ENCODE results near the gene IL18.
"Not testable (repeated sequence)": the region's sequence is repeated elsewhere in the genome, so short reads cannot be mapped to it uniquely, and the experiment has no call there.

IL18 gene

DNA sequence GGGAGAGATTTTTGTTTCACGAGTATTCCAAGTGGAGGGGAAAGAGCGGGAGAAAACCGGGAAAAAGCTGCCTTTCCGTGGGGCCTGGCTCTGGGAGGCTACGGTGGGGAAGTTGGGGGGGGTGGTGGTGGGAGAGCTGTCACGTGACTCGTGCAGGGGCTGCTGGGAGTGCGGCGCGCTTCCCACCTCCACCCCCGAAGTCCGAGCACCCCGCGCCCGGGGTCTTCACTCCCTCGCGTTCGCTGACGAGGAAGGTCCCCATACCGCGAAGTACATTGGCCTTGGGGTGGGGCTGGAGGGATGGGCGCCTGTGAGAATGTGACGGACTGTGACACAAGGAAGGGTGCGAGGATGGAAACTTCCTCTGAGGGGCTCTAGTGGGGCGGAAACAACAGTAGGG lies 3.3 kb upstream of the IL18 start, which contains the start of gene TEX12:
TEX12 (plus strand) TSS at position 228 of the 400 bp plus-strand sequence. CDS start 1,897 bp downstream, outside the sequence.
- DNase-seq: no peak

DNA sequence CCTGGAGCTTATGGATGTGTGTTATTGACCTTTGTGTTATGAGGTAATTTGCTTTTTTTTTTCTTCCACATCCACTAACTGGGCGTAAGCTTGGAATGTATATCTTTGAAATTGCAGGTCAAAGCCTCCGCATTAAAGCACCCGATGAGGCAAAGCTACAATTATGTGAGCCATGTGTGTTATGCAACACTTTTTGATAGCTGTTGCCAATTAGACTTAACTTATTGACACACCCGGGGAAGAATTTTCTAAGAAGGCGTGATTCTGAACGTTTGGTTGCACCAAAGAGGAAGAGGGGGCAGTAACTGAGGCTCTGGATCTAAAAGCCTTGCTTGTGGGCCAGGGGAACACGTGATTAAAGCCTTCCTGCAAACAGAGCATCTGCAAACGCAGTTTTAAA lies 2.7 kb upstream of the IL18 start:
- no peak for DNase-seq

DNA sequence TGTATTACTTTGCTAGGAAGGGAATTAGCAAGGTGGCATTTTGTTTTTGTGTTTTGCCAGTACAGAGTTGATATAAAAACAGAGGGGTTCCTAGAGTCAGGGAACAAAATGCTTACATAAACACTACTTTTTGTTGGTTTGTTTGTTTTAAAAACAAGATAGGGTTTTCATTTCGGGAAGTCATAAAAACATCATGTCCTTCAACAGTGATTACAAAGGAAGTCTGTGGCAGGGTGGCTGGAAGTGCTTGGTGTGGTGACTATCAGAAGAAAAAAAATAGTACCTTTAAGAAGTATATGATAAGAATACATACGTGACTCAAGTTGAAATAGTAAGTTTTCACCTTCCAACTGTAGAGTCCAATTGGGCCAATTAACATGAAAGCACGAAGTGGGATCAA lies 1.2 kb upstream of the IL18 start:
- DNase-seq: no peak

DNA sequence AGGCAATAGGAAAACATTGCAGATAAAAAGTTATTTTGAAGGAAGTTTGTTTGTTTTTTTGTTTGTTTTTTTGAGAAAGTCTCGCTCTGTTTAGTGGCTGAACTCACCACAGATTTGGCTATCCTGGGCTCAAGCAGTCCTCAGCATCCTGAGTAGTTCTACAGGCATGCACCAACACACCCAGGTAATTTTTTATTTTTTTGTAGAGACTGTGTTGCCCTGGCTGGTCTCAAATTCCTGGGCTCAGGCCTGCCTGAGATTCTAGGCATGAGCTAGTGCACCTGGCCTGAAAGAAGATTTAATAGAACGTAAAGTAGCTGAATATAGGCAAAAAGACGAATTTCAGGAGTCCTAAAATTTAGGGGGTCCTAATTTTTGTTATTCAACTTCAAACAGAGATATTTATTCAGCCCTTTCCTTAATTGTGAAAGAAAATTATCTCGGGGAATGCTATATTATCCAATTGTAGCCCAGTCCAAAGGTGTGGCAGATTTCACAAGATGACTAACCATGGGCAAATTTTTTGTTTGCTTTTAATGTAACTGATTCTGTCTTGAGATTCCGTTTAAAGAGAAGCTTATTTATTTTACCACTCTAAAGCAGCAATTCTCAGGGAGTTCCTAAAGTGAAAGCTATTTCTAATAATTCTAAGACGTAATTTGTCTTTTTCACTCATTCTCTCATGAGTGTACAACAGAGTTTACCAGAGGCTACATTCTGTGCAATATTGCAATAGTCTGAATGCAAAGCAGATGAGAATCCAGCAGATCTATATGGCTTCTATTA lies 940 bp downstream of the IL18 start:
- no peak for DNase-seq

DNA sequence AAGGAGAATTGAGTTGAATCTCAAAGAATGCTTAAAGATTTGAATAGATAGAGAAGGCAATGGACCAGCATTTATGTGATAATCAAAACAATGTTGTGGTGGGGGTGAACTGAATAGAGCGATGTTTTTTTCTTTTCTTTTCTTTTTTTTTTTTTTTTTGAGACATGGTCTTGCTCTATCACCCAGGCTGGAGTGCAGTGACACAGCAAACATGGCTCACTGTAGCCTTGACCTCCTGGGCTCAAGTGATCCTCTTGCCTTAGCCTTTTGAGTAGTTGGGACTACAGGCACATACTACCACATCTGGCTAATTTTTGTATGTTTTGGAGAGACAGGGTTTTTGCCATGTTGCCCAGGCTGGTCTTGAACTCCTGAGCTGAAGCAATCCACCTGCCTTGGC lies 1.7 kb downstream of the IL18 start:
- DNase-seq: not testable (repeated sequence)

DNA sequence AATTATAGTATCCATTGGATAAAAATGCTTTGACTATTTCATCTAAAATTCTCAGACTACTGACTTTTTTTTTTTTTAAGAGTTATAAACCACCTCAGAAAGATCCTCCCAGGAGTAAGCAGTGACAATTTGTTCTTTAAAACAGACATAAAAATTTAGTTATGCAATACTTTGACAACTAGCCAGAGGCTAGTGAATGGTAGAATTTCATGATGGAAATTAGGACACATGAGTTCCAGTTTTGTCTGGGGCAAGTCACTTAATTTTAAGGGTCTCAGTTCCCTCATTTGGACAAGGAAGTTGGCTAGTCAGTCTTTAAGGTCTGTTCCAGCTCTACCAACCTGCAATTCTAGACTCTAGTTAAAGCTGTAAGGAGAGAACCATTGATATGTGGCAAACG lies 2.9 kb downstream of the IL18 start:
- DNase-seq: no peak

DNA sequence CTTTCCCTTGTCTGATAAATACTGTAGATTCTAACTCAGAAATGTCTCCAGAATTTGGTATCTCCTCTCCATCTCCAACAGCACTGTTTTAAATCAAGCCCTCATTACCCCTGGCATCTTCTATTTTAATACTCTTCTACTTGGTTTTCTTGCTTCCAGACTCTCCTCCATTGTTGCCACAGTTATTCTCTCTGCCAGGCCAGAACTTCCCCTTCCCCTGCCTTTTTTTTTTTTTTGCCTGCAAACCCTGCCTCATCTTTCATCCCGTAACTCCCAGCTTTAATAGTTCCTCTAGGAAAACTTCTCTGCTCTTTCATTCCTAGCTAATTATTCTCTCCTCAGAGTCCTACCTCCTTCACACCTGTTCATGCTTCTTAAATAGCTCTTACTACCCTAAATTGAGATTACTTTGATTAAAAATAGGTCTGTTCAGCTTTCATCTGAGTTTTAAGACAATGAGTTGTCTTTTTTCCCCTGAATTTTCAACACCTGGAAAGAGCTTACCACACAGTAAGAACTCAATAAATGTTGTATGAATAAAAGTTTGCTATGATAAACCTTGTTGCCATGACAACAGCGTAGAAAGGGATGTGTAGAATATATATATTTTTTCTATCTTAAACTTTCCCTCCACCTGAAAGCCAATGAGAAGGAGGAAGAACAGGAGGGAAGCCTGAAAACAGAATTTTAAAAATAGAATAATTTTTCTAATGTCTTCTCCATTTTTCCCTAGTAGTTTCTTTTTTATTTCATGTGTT lies 3.6 kb downstream of the IL18 start:
- no peak for DNase-seq

DNA sequence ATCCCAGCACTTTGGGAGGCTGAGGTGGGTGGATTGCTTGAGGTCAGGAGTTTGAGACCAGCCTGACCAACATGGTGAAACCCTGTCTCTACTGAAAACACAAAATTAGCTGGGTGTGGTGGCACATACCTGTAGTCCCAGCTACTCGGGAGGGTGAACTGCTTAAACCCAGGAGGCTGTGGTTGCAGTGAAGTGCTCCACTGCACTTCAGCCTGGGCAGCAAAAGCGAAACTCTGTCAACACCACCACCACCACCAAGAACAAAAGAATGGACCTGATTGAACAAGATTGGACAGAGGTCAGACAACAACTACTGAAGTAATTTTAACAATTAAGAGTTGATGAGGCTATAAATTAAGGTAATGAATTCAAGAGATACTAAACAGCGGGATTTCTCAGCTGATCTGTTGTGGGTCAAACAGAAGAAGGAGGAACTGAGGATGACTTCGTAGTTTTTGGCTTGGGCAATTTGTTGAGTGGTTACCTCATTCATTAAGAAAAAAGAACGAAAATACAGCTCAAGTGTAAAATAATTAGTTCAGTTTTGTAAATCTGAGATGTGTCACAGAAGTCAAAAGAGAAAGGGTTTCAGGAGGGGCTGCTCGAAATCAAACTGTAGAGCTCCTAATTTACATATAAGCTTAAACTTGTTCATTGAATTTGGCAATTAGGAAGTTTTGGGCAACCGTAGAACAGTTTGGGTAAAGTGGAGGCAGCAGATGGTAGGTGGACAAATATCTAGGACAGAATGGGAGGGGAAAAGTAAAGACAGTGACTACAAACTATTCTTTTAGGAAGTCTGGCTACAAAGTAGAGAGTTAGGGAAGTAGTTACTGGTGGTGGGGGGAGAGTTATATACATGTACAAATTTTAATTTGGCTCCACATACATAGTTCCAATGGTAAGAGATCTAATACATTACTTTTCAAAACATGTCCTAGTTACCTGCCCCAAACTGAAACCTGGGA lies 4.5 kb downstream of the IL18 start:
- DNase-seq: no peak

DNA sequence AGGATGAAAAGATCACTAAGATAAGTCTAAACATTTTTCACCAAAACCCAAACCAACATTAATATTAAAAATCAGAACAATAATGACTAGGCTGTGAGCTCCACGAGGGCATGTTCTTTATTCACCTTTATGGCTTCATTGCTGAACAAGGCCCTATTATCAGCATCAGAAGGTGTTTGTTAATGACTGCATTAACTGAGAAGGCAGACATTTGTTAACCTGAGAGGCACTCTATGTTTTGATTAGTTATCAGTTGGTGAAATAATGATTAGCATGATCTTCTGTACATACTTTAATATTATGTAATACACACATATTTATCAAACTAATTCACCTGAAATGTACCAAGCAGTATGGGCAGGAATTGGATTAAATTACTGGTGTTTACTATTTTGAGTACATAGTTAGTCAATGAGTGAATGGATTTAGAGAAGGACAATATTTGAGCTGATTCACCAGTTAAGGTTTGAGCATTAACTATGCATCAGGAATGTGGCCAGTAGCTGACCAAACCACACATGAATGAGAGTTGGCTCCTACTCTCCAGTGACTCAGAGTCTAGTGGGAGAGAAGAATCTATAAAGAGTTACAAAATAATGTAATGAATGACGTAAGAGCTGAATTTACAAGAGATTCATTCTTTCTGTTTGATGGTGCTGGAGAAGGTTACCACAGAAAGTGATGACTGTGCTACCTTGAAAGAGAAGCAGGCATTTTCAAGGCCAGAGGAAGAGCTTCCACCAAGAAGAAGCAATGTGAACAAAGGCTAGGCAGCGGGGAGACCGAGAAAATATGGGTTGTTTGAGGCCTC lies 6.7 kb downstream of the IL18 start:
- DNase-seq: no peak

DNA sequence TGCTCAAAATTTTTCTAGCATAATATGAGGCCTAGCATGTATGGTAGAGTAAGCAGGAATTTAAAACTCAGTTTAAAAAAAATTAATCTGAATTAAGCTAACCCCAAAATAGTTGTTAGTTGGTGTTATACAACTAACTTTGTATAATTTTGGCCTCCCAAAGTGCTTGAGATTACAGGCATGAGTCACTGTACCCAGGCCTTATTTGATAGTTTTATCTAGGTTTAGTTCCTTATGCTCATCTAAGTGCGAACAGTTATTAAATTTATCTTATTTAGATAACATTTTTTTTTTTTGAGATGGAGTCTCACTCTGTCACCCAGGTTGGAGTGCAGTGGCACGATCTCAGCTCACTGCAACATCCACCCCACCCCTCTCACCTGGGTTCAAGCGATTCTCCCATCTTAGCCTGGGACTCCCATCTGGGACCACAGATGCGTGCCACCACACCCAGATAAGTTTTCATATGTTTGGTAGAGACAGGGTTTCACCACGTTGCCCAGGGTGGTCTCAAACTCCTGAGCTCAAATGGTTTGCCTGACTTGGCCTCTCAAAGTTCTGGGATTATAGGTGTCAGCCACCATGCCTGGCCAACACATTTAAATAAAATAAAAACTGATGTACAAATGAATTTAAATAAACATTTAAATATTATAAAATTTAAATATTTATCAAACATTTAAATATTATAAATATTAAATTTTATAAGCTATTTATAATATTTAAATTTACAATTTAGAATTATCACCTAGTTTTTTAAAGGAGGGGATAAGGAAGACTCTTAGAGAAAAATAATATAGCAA lies 7.5 kb downstream of the IL18 start:
- DNase-seq: no peak

DNA sequence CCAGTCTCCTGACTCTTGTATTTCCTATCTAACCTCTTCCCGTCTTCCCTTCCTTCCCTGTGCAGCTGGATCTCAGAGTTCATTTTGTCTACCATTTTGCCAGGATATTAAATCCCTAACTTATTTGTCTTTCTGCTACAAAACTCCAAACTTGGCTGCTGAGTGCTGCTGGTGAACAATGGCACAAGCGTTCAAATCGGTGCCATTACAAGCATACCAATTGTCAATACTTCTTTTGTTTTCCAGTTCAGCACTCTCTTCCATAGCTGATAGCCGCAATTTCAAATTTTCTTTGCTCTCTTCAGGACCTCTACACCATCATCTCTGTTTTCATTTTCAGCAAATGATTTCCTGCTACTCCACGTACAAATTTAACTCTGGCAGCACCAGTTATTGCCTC lies 13.4 kb downstream of the IL18 start:
- no peak for DNase-seq

DNA sequence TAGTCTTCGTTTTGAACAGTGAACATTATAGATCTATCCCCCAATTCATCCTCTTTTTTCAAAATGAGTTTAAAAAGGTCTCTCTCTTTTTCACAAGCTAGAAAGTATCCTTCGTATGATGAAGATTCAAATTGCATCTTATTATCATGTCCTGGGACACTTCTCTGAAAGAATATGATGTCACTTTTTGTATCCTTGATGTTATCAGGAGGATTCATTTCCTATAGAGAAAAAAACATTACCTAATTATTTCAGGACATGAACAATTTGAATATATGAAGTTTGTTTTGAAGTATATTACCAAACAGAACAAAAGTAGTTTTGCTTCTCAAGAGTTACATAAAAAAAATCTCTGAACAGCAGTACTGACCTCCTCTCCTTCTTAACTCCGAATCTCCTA lies 20.3 kb downstream of the IL18 start:
- no peak for DNase-seq

DNA sequence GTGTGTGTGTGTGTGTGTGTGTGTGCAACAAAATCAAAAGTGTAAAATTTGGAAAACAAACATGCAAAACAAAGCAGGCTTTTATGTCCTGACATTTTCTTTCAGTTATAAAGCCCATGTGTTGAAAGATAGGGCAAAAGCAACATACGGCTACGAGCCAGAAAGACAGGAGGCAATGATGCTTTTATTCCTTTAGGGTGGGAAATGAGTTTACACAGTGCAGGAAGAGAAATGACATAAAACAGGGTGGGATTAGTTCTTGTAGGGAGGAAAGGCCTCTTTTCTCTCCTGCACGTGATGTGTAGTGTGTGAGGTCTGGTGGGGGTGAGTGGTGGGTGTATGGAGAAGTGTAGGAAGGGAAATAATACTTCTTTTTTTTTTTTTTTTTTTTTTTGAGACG lies 29.4 kb downstream of the IL18 start:
- DNase-seq: no peak

DNA sequence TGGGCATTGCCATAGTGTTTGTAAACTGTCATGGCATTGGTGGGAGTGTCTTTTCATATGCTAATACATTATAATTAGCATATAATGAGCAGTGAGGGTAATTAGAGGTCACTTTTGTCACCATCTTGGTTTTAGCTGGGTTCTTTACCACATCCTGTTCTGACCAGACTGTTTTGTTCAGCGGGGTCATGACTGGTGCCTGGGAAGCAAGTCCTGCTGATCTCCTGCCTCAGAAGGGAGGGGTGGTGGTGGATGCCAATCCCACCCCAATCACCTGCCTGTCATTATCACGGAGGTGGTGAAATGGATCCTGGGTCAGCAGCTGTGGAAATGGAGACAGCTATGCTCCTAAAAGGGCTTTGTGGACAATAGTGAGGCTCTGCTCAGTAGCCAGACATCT lies 31.2 kb downstream of the IL18 start:
- no peak for DNase-seq

DNA sequence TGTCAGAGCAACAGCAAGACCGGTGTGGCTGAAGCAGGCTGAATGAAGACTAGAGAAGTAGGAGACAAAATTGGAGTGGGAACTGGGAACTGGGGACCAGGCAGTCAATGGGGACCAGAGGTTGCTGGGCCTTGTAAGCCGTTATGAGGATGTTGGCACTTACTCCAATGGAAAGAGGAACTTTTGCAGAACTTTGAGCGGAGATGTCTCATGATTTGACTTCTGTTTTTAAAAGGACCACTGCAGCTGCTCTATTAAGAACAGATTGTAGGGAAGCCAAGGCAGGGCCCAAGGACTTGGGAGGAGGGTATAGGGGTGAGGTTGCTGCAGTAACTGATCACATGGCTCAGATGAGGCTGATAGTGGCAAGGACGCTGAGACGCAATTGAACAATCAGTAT lies 34.2 kb downstream of the IL18 start:
- DNase-seq: no peak

DNA sequence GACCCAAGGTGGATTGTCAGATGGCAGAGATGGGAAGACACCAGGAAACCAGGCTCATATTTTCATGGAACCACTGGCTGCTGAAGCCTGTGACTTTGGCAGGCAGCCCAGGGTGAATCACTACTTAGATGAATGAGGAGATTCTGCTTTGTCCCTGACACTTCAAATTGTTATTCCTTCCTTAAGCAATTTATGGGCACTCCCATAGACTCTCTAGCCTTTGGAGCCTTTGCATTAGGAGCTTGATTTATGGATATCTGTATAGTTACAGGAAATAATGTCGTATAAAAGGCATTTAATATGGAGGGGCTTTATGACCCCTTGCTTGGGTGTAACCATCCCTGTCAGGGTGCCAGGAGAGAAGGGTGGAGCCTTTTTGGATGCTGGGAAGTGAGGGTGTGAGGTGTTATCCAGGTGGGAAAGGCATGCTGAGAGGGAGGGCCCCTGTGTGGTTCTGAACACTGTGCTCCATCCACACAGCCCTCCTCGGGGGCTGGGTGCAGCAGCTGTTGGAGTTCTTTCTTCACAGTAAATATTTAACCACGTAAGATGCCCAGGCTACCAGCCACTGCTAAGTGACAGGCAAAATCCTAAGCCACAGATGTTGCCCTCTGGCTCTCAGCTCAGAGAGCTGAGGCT lies 35.3 kb downstream of the IL18 start:
- peak; percentile 54 for DNase-seq

DNA sequence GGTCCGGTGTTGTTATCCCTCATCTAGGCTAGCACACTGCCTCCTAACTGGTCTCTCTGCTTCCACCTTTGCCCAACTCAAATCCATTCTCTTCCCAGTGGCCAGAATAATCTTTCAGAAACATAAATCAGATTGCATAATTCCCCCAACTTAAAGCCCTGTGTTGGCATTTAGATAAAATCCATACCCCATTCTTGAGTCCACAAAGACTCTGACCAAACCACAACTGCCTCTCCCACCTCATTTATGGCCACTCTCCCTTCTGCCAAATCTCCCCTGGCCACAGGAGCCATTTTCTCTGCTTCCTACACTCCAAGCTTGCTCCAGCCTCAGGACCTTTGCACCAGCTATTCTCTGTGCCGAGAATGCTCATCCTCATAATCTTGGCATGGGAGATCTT lies 36.8 kb downstream of the IL18 start:
- DNase-seq: no peak

DNA sequence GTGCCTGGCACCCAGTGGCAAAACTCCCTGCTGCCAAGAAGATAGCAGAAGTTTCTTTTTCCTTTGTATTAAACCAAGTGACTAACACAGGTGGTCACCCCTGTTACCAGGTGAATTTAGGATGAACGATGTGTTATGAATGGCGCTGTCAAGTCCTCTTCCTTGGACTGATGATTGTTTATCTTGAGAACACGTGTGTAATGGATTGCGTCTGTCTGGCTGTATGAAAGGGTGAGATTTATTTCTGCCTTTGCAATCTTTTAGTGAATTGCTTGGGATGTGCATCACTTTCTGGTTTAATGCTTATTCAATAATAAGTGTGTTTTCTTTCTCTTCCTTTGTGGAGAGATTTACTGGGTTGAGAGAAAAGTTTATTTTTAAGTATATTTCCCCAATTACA lies 40.8 kb downstream of the IL18 start:
- no peak for DNase-seq

DNA sequence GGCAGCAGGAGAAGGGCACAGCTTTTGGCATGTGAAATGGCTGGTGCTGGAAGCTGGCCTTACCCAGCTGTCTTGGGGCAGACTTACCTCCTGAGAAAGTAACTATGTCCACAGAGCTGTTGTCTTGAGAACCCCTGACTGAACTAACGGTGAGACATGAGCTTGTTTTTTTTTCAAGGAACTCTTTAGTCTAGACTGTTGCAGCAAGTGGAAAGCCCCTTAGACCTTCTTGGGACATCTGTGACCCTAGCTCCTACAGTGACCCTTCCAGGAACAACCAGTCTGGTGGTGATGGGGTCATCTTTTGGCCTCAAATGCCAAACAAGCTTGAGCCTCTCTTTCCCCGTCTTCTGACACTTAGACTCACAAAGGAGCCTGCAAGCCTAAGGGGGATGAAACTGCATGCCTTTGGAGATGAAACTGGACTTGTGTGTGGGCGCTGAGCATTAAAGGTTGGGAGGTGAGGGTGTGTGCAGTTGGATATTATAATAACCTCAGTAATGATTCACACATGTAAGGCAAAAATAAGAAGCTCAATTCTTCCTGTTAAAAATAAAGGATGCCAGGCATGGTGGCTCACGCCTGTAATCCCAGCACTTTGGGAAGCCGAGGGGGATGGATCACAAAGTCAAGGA lies 41.8 kb downstream of the IL18 start:
- DNase-seq: no peak

DNA sequence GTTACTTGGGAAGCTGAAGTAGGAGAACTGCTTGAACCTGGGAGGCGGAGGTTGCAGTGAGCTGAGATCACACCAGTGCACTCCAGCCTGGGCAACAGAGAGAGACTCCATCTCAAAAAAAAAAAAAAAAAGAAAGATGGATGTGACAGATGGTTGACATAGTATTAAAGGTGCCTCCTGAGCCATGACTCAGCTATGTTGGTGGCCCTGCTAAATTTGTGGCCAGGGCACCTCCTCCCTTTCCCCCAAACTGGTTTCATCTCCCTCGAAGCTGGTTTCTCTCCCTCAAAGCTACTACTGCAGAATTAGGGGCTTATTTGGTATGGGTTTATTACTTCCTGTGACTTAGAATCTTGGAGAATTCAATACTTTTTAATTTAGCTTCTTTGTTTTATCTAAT lies 45.7 kb downstream of the IL18 start:
- peak; percentile 62 for DNase-seq

DNA sequence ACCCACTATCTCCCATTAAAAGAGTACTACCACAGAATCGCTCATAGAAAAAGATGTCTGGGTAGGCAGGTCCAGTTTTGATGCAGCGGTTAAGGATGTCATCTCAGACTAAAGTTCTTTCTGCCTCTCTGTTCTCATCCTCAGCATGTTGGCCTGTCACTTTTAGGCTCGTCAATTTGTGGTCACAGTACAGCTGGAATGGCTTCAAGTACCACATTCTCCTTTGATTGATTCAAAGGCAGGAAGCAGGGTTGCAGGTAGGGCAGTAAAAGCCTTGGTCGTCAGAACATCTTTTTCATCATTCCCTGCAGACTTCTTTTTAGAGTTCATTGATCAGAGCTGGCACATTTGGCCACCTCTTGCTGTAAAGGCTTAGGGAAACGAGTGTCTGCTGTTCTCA lies 48.5 kb downstream of the IL18 start:
- DNase-seq: no peak
